IPS DF 4.7 (cell line): Measurements from ENCODE around the gene FYB2.
A peak's percentile ranks its signal among the peaks of the same experiment; 100 is the strongest.

ENCODE experiments used
- DNase-seq: peaks from one replicate; pipeline ENCODE4 v3.0.0-alpha.2; 2013; ENCODE audit warnings: low spot score; ENCODE audit errors: extremely low read depth

The FYB2 gene

DNA sequence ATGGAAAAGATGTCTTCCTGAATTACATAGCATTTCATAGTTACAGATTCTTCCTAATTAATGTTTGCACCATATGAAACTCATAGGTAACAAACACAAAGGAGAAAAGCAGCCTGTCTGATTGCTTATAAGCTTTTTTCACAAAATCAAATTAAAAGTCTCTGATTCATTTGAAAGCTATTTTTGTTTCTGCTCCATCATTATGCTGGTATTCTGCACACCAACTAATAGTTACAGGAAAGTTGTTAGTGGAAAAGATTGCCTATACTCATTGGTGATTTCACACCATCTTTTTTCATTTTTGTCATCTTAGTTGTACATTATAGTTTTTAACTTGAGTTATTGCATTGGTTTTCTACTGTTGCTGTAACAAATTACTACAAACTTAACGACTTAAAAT, 104.0 kb downstream of the FYB2 start:
- DNase-seq = no peak

DNA sequence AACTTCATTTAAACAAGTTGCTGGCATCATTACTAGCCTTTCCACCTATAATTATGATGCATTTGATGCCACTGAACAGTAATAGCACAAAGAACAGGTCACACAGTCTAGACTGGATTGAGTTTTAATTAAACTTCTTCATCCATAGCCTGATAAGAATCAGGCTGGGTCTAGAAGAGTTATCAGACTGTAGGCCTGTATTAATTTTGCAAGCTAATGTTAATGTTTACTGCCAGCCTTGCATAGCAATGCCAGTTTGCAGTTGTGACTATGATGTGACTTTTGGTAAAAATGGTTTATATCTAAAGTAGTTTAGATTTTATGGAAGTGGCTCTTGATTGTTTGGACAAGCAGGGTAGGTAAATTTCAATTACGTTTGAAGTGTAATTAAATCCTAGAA, 106.1 kb downstream of the FYB2 start:
- DNase-seq = no peak

DNA sequence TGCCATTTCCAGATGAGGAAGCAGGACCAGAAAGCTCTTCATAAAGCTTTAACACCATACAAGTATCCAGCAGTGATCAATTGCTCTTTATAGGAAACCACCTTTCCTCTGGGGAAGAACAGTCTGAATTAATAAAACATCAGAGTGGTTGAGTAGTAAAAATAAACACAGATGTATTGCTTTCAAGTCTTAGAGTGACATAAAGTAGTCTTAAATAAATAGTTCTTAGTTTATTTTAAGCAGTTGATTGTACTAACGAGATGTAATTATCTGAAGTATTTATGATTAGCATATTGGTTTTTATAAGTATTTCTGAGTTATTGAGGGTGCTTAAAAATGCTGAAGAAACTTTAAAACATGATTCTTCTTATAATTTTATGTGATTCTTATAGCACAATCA, 107.1 kb downstream of the FYB2 start:
- DNase-seq = no peak

DNA sequence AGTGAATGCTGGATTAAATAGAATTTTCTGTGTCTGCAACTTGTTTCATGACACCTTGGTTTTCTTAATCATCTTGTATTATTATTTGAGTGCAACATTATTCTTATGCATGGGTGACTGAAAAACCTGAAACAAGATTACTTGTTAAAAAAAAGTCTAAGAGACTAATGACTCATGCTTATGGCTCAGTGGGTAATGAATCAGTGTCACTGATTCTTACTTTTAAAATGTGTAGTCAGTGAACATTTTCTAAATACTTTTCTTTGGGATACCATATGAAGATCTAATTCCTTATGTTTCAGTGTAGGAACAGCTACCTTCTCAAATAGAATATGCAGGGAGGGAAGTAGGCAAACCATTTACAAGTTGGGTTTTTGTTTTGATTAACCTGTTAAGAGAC, 108.6 kb downstream of the FYB2 start:
- no peak for DNase-seq

DNA sequence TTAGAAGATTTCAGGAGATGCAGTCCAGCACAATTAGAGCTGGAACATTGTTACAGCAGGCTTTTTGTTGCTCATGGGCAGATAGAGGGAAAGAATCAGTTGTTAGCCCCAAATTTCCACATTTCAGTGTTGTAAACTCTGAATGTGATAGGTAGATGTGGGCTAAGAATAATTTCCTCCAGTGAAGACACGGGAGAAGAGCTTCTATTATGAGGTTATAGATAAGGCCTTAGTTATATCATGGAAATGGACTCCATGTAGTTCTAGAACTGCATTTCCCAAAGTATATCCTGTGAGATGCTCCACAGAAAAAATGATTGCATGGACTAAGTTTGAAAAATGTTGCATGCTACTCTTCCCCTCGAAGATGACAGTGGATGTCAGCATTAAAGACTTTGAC, 109.2 kb downstream of the FYB2 start:
- DNase-seq = no peak

DNA sequence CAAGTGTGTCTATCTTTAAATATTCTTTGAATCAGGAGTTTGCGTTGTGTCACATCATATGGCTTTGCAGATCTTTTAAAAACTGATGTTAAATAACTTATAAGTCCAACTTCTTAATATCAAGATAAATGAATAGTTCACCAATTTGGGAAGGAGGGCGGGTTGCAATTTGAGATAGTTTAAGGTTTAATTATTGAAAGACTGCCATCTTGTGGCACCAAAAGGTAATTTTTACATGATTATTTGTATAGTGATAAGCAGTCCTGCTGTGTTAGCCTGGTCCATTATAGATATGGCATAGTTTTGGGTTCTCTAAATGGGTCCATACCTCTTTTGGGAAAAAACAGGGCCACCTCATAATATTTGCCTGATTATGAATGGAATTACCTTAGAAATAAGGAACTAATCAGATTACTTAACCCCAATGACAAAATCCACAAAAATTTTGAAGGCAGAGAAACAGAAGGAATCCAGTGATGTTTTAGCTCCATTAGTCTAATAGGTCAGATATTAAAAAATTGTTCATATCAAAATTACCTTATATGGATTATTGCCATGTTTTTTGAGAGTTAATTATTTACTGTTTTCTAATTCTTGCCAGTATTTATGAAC, 109.8 kb downstream of the FYB2 start:
- DNase-seq = peak; percentile 28

DNA sequence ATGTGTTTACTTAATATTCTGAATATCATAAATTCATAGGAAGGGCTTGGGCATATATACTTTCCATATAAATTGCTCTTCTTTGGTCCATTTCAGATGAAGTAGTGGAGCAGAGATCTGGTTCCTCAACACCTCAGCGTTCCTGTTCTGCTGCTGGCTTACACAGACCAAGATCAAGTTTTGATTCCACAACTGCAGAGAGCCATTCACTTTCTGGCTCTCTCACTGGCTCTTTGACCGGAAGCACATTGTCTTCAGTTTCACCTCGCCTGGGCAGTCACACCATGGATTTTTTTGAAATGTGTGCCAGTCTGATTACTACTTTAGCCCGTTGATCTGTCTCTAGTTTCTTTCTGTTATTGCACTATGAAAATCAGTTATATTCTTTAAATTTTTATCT, 111.8 kb downstream of the FYB2 start:
- no peak for DNase-seq

DNA sequence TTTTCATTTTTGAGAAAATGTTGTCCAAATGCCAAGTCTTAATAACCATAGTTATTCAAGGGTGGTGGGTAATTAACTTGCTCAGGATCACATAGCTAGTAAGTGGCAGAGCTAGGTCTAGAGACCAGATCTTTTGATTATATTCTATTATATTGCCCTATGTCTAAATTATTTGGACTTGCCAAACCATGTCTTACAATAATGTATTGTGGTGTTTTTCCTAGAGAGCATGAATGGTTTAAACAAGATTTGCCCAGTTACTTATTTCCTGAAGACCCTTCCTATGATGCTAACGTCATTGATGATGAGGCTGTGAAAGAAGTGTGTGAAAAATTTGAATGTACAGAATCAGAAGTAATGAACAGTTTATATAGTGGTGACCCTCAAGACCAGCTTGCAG, 115.5 kb downstream of the FYB2 start:
- DNase-seq = no peak

DNA sequence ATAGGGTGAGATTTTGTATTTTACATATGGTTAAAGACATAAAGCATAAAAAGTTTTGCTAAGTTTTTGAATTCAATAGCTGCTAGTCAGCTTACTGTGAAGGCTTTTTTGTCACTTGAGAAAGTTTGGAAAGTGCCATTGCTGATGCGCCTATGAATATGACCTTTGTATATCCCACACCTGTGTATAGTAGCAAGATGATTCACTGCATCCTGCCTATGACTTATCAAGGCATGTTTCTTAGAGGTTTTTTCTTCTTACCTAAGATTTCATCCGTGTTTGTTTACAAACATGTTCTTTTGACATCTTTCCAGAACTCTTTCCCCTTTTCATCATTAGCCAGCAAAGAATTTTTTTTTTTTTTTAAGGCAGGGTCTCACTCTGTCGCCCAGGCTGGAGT, 122.5 kb downstream of the FYB2 start:
- DNase-seq = no peak

DNA sequence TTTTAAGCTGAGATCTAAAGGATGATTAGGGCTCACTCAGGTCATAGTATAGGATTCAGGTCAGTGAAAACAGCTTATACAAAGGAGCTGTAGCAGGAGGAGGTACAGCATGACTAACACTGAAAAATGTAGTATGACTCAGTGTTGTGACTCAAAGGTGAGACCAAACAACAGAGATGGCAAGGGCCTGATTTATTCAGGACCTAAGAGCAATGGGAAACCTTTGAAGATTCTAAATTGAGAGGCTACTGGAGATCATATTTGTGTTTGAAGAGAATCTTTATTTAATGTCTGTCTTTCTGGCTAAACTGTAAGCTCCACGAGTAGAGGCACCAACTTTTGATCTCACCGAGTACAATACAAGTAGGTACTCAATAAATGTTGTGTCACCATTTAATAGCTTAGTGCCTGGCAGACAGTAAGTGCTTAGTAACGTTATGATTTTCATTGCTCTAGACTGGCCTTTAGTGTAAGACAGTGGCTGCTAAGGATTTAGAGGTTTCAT, 130.6 kb downstream of the FYB2 start:
- peak; percentile 46 for DNase-seq

DNA sequence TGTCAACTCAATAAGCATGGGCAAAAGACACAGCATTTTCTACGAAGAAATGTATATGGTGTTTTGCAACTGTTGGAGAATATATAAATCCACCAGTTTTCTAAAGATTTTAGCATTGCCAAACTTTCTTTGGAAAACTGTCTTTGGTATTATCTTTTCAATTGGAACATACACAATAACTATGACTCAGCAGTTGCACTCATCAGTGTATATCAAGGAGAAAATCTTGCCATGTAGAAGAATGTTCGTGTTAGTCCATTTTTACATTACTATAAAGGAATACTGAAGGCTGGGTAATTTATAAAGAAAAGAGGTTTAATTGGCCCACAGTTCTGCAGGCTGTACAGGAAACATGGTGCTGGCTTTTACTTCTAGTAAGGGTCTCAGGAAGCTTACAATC, 133.0 kb downstream of the FYB2 start:
- DNase-seq = no peak

DNA sequence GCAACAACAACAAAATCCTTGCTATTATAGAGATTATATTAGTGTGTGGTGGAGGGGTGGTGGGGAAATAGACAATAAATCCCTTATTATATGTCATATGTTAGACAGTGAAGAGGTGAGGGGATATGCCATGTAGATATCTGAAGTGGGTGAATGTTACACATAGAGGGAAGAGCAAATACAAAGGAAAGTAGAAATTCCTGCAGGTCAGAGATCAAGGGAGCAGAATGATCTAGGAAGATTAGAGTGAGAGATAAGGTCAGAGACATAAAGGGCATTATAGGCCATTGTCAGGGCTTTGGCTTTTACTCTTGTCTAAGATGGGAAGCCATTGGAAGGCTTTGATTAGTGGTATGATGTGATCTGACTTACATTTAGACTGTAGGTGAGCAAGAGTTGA, 135.6 kb downstream of the FYB2 start:
- no peak for DNase-seq

DNA sequence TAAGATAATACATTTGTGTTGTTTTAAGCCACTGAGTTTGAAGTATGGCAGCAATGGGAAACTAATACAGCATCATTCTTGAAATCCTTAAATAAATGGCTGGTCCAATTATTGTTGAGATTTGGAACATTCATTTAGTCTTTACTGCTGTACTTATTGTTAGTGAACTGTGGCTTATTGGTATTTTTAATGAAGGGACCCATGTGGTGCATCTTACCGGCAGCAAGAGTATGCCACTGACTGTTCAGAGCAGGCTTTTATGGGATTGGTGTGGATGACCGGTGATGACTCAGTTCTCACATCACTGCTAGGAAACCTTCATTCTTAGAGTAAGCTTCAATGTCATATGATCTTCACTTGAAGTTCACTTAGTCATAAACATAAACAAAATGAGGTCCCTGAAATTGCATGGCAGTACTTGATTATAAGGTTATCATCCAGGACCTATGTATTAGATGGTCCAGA, 142.6 kb downstream of the FYB2 start:
- DNase-seq = no peak

DNA sequence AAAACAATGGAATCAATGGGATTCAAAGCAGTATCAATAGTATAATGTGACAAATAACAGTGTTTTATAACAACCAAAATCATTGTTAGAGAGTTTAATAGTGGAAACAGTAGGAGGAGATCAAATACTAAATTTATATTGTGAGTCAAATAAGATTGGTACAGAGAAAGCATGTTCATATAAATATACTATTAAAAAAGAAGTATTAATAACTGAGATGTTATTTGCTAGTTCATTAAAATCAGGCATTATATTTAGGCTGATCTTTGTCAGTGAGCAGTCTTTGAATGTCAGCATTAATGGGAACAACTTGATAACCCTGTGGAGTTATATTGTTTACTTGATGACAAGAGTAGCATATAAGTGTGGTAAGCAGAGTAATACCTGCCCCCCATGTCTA, 143.4 kb downstream of the FYB2 start:
- no peak for DNase-seq

DNA sequence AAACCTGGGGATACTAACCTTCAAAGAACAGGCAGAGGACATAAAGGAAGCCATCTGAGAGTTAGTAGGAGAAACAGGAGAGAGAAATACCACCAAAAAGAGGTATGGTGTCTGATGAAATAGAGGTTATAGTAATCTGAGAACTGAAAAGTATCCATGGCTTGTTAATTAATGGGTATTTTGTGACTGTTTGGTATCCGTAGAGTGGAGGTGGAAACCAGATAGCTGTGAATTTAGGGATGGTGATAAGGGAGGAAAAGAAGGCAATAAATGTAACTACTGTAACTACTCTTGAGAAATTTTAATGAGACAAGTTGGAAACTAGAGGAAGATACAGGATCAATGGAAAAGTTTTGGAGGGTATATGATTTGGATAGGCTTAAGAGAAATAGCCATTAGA, 146.6 kb downstream of the FYB2 start:
- DNase-seq = no peak

DNA sequence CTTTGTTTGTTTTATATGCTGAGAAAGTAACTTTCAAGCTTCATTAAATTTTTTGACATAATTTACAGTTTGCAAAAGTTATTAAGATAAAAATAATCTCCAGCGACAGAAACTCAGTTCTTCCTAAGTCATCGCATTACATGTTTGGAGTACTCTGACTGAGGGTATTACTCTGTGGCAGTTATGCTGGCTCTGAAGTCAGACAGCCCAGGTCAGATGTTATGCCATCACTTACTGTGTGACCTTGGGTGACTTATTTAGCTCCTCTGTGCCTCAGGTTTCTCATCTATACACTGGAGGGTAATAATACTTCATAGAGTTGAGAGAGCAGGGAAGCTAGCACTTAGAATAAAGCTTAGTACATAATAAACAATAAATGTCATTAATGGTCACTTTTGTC, 147.7 kb downstream of the FYB2 start:
- no peak for DNase-seq

DNA sequence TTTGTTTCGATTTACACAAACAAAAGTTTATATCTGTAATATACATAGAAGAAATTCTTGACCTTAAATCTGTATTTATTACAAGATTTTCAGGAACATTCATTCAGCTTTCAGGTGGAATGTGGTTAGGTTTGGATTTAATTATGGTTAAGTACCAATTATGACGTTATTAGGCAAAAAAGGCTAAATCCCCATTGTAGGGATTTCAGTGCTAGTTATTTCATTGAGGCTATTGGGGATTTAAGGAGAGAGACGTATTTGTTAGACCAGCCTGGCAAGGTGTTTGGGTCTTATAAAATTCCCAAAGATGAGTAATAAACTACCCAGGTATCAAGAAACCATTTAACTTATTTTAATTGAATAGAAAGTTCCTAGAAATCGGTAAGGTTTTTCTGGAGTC, 148.1 kb downstream of the FYB2 start:
- no peak for DNase-seq

DNA sequence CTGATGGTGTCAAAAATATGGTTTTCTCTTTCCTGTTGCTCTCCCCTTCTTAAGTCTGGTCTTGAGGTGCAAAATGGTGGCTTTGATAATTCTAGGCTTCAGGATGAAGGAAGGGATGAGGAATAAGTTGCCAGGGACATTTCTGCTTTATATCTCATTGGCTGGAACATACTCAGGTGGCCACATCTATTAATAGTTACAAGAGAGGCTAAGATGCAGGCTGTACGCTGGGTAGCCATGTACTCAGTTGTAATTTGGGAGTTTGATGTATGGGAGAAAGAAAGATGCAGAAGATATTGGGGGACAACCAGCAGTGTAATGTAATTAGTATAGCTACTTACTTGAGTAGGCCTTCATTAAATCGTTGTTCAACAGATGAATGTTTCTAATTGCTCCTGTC, 148.9 kb downstream of the FYB2 start:
- DNase-seq = no peak
